CD4-positive, alpha-beta T cell treated with Interleukin-6 for 4 hours (primary cell): ENCODE measurements around the gene ARSJ.

Experiments
- DNase-seq: peaks from one replicate; pipeline ENCODE4 v3.0.0-alpha.2; 2020; ENCODE audit warnings: mixed read lengths

ARSJ gene

DNA sequence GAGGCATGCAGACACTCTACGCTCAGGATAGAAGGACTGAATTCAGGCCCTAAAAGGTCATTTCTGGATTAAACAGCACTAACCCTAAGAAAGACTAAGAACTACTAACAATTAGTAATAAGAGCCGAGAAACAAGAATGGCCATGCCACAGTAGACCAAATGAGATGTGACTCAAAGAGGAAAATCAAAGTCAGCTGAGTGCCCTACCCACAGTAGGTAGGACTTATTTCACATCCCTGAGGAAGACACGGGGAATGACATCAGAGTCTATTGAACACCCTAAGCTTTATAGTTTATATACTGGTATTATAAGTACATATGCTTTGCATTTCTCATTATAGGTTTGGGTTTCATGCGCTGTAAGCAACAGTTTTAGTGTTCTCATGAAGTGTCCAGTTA is 2.7 kb upstream of the ARSJ start:
- DNase-seq, result no peak

DNA sequence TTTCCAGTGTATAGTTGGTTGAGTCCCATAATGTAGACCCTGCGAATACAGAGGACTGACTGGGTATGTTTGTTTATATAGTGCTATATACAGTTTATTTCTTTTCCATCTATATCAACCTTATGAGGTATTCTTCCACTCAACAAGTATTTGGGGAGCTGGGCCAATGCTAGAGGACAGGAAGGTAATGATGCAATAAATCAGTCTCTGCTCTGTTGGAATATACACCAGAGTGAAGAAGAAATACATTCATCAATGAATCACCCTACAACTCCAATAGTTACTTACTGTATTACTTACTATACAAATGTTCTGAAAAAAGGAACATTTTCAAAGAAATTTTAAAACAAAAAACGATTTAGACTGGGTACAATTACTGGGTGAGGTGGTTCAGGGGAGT is 2.1 kb upstream of the ARSJ start:
- DNase-seq, result no peak

DNA sequence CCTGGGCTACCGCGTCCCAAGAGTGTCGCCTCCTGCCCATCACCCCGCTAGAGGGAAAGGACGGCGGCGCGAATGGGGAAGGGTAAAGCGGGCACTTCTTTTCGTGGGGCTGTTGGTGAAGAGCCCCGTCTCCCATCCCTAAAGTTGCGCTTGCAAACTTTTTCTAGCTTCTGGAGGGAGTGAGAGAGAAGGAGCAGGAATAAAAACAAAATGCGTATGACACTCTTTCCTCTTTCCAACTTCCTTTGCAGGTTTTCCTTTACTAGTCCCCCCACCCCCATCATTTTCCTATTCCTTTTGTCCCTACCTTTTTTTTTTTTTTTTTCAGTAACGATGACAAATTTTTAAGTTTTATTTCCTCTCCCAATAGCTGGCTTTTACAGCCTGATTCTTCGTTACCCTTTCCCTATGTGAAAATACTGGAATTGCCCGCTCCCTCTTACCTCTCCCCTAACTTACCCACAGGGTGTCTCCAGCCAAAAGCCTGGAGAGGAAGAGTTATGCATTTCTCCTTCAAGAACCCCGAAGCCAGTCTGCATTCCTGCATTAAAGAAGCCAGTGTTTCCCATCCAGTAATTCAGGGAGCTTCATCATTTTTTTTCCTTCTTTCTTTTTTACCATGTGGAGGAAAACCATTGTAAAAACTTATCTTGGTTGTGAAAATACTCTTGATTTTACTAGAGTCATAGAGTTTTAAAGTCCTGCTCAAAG is 613 bp upstream of the ARSJ start:
- no peak for DNase-seq

DNA sequence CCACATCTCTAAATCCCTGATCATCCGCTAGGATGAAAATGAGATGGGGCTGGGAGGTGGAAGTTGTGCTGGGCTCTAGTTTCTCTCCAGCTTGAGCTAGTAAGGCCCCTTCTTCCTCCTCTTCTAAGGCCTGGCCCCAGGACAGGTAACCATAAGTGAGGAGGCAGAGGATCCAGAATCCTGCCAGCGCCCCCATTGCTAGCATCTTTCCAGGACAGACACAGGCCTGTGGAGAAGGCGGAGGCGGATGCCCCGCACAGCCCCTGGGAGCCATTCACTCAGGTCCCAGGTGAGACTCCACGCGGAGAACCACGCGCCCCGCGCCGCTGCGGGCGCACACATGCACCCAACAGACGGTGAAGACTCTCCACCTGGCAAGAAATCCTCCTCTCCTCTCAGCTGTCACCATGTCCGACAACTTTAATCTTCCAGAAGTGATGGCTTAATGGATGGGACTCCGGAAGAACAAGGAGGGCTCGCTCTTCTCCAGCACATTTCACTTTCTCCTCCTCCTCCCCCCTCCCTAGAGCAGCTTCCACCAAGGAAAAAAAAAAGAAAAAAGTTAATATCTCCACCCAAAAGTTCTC is 793 bp downstream of the ARSJ start:
- no peak for DNase-seq

DNA sequence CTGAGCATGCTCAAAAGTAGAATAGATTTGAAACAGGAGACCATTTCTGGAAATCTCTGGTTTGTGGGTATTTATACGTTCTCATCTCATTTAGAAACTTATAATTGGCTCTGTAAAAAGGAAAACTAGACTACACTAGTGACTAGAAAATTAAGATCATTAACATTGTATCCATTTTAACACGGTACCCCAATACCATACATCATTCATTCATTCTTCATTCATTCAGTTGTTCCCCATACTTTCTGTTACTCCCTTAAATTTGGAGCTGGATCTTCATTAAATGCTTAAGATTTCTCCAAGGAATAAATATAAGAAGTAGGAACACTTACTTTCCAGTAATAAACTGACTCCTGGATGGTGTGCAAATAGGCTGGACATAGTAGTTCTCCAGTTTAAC is 1.3 kb downstream of the ARSJ start:
- DNase-seq, result no peak

DNA sequence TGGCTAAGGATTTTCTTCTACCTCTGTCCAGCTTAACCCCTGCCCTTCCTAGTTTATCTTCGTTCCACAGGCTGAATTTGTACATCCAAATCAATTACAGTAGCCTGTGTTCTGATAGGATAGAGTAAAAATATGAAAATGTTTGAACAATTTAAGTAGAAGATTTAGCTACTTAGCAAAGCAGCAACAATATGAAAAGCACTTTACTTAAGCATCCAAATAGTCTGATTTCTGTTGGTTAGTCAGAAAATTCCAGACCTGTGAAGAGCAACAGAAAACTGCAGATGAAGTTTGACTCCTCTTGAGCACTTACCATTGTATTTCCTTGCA is 2.0 kb downstream of the ARSJ start:
- DNase-seq, result no peak

DNA sequence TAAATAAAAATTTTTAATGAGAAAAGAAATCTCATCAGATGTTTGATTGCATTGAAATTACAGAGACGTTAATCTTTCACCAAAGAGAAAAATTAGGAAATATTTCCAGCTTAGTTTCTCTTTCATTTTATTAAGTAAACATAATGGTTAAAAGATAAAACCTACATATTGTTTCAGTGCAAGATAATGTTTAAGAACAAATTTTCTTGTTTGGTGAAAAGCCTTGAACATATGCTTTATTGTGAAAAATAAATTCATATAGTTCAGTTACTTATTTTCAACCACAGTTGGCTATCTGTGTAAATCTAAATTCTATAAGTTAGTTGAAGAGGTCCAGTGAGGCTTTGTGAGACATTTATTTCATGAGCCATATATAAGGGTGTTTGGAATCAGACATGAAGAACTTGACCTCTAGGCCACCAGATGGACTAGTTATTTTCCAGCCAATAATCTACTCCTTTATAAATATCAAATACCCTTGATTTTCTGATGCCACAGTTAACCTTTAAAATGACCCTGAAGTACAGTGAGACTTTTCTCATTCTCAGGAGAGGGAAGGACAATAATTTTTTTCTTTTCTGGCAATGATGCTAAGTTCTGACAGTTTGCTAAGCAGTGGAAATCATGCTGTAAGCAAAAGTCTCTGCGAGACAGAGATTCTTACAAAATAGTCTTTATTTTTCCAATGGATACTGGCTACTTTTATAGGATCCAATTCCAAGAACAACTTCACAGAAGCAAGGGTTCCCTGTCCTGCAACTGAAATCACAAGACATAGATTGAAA is 2.5 kb downstream of the ARSJ start:
- no peak for DNase-seq

DNA sequence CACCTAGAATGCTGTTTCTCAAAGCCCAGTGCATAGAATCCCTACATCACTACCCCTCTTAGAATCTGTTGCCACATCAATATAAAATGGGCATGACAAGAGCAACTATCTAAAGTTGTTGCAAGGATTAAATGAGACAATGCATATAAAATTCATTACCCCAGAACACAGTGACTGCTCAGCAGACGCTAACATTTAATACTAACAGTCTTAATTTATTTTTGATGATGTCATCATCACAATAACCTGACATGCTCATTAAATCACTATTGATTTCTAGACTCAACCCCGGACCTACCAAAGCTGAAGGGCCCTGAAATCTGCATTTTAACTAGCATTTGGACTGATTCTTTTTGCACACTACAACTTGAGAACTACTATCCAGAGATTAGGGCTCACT is 3.9 kb downstream of the ARSJ start:
- DNase-seq, result no peak

DNA sequence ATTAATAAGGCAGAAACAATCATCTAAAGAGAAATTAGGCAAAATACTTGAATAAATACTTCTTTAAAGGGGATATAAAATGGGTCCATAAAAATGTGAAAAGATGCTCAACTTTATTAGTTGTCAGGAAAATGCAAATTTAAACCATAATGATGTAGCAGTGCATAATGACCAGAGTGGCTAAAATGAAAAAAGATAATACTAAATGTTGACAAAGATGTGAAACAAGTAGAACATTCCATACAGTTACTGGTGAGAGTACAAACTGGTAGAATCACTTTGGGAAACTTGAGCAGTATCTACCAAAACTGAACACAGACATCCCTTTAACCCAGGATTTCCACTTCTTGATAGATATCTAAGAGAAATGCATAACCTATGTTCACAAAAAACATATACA is 5.0 kb downstream of the ARSJ start:
- DNase-seq, result no peak

DNA sequence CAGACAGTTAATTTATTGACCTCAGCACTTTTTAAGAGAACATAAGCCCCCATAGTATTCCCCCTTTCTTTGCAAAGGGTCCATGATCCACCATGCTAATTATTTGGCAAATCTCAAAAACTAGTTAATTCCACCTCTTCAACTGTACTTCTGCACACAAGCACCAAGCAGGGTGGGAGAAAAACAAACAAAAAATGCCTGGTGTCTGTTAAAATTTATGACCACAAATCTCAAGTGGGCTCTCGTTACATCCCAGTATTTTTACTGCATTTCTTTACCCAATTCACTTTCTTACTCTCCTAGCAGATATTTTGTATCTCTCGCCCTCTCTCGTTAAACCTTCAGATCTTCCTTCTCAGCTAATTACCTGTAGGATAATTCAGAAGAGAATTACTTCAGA is 6.1 kb downstream of the ARSJ start:
- no peak for DNase-seq

DNA sequence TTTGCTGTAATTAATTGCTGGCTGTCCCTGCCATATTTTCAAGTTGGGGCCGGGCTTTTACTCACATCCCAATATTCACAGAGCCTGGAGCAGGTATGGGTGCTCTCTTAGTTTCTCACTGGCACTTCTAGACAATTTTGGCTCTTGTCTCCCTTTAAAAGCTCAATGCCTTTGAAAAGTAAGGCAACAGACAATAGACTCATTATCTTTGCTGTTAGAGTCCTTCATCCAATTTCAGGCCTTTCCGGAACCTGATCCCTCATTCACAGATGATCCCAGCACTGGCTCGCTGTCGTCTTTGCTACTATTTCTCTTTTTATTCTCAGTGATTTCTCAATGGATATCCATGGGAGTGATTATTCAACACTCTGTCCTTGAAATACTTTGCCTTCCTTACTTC is 6.7 kb downstream of the ARSJ start:
- no peak for DNase-seq

DNA sequence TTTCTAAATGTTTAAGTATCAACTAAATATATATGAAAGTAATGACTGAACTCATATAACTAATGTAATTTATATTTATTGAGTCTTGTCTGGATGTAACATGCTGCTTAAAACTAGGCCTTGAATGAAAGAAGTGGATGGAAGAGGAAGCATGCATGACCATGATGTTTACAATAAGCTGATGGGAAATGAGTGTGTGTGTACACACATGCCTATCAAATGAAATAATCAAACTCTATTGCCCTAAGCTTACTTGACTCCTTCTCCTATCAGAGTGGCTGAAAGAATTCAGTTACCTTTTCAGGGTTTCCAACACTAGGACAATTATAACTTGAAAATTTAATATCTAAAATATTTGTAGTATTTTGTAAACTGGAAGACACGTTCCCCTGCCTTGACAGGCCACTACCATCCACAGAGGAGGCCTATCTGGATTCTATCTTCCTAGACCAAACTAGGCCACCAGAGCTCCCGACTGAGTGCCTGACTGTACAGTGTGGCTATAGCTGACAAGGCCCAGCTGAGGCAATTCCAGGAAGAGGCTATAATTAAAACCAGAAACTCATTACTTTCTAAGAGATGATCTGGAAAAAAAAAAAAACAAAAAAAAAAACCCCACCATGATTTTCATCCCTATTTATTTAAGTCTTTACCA is 7.6 kb downstream of the ARSJ start:
- DNase-seq, result no peak

DNA sequence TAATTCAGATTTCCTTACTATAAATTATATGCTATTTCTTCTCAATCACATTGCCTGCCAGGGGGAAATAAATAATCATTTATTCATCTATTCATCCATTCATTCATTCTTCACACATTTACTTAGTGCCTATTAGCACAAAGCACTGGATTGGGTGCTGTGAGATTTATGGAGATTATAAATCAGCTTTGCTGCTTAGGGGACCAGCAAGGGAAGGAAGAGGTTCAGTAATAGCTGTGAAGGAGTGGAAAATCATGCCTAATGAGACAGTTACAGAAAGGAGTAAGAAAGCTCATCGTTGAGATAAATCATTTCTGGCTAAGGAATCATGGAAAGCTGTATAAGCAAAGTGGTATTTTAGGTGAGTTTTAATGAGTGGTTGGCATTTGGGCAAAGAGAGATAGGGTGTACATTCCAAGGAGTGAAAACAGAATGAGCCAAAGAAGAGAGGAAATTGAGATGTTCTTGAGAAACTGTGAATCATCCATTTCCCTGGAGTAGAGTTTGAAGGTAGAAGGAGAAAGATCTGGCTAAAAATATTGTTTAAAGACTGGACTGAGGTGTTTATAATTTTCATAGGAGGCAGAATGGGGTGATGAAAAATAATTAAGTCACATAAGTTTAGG is 9.6 kb downstream of the ARSJ start:
- DNase-seq, result no peak

DNA sequence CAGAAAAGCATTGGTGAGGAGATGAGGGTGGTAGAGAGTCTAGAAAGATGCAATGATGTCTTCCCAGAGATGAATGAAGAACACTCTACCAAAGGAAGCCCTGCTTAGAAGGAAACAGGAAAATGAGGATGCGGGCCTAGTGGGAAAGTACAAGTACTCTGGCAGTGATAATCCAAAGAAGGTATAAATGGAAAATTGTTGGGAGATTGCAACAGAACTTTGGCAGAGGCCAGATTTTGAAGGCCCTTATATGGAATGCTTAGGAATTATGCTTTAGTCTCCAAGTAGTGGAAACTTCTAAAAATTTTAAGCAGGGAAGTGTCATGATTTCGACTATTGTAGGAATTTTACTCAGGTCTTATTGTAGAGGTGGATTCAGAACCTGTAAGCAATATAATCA is 11.0 kb downstream of the ARSJ start:
- DNase-seq, result no peak

DNA sequence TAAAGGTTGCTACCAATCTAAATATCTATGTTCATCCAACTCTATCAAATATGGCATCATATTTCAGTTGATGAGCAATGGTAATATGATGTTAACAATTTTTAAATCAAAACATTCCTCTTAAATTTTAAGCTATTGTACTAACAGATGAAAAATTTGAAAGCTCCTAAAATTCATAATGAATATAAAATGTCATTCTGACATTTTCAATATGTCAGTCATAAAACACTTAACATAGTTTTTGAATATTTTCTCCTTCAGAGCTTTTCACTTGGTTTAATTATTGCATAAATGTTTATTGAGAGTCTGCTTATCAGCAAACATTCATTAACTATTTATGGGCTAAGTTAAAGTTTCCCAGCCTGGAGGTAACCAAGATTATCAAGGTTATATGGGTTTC is 11.8 kb downstream of the ARSJ start:
- DNase-seq, result no peak

DNA sequence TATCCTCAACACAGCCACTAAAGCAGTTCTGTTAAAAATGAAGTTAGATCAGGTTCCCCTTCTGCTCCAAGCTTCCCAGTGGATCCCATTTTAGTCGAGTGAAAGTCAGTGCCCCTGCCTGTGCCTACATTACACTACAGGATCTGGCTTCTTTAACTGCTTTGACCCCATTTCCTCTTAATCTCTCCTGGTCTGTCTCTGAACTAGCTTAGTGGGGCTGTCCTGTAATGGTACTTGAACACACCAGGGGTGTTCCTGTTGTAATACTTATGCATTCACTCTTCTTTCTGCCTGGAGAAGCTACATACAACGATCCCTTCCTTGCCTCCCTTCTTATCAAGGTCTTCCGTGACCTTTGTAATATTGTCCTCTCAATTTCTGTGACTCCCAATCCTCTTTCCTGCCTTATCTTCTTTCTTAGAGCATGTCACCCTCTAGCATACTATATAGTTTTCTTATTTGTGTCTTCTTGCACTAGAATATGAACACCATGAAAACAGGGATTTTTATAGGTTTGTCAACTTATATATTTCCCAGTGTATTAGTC is 16.7 kb downstream of the ARSJ start:
- DNase-seq, result no peak

DNA sequence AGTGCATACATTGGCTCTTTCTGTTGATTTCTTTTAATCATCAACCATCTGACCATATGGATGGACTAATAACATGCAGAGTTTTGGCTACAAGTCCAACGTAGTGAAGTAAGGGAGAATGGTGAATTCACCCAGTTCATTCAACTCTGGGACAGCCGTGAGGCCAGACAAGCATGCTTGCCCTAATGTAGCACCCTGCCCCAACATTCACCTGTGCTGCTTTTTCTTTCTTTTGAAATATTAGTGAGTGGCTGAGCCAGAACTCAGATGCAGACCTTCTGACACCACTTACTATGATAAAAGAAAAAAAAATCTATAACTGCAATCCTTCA is 17.5 kb downstream of the ARSJ start:
- no peak for DNase-seq

DNA sequence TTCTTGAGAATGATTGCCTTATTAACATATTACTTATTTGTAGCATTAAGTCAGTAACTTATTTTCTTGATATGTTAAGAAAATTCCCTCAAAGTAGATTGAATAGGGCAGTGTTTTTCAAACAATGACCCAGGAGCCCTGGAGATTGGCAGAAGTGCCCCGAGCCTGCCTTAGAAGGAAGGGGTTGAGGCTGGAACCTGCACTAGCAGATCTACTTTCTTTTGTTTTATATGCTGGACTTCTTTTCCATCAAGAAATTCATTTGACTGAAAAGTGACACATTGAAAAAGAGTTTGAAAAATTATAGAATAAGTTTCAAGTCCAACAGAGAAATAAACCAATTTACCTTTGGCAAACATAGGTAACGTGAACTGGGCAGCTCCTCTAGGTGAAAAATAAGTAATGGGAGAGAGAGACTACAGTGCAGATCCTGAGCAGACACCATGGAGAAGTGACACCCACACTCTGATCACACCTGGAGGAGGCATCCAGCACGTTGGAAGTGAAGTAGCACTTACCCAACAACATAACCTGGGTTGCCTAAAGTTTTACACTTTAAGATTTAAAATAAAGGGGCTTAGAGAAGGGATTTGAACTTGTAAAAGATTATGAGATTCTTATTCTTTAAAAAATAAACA is 18.6 kb downstream of the ARSJ start:
- no peak for DNase-seq

DNA sequence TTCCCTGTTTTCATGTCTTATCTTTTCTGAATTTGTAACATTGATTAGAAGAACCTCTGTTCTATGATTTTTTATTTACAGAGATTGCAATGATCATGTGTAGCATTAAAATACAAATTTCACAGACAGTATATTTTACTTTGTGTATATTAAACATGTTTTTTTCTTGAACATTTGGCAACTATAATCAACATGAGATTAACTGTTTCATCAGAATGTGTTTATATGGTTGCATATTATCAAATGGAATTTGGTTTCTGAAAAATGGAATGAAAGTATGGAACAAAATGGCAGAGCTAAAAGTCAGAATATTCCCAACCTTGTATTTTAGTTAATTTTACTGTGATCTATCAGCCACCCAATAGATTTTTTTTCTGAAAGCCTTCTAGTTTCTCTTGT is 19.9 kb downstream of the ARSJ start:
- DNase-seq, result no peak

DNA sequence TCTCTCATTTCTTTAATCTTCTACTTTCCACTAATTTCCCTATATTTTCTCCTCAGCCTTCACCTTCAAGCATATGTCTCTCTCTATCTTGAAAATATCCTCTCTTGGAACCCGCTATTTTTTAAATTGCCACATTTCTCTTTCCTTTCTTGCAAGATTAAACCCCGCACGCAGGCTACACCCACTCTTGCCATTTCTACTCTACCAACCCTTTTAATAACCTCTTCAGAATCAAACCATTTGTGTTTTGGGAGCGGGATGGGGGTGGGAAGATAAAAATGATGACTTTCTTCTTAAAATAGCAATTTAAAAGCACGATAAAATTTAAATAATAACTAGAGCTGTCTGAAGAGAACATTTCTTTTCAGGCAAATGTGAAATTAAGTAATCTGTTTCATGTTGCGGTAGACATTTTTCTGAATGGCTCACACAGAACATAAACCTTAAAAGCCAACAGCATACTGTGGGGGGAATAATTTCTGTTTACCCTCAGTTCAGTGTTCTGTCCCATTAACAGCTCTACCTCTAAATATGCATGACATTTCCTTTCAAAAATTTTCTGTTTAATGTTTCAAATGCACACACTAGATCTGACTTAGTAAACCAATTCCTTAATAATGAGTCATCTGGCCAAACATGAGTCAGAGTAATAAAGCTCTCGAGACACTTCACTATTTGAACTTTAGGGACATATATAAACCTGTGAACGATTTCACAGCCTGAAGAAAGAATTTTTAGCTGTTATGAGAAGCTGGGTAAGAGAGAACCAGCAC is 20.5 kb downstream of the ARSJ start:
- DNase-seq, result no peak

DNA sequence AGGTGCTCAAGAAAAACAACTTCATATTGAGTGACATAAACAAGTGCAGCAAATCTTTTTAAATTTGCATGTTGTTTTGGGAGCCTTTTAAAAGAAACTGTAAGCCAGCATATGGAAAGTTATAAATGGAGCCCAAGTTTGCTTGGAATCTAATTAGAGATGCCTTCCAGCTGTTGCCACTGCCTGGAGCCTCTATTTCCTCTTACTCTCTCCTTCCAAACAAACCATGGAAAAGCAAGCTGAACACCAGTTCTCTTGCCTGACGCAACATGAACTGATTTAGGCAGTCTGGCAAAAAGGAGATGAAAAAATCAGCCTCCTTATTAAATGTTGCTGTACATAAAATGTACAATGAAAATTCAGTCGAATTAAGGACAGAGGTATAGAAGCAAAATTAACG is 21.5 kb downstream of the ARSJ start:
- no peak for DNase-seq

DNA sequence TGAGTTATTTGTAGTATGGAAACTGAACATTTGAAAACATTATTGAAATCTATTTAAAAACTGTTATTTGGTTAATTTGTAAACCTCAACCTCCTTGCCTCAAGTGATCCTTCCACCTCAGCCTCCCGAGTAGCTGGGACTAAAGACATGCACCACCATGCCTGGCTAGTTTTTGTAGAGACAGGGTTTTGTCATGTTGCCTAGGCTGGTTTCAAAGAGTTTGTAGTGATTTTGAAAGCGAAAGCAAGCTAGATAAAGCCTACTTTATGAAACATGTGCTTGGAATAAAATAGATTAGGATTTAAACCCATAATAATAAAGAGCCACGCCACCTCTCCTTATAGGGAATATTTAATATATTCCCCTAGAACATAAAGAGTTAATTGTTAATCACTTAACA is 23.5 kb downstream of the ARSJ start:
- DNase-seq, result no peak
